ENCODE data around the gene C1orf174. TPM values are rescaled to one million over a fixed set of nuclear protein-coding genes. Genes with fewer than 3 reads are reported as not detected.

The C1orf174 gene
- total RNA-seq, 1 experiment from 2014 or later = 21.1 TPM

DNA sequence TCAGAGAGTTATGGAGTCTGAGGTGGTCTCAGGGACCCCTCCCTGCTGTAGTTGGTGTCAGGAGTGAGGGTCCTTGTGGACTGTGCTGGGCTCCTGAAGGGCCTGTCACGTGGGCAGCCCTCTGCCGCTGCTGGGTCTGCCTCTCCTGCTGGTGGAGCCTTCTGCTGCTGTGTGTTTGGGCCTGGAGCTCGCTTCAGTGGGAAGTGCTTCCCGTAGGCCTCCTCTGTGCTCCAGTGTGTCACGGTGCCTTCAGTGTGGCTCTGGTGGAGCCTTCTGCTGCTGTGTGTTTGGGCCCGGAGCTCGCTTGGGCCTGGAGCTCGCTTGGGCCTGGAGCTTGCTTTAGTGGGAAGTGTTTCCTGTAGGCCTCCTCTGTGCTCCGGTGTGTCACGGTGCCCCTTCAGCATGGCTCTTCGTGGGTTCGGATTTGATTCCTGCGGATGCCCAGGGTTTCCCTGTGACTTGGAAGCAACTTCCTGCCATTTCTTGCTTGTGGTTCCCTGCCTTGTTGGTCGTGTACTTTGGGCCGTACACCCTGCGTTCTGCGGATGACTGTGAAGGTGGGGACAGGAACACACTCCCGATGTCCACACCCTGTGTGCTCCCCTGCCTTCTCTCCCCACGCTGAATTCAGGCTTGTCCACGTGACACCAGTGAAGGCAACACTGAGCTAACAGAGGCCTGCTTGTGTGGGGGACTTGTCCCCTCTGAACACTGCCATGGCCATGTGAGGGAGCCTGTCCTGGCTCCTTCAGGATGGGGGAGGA is 19.5 kb downstream of the C1orf174 start:
- Histone ChIP-seq H4K91ac (ENCODE audit: insufficient read length, low read depth, low read length) (no peak overlapping the region), H3K79me1 (ENCODE audit: insufficient read depth, low read depth, low read length, poor library complexity, severe bottlenecking) (no peaks in the 10 kb centered on the region), H3K4me1 (ENCODE audit: insufficient read depth, low read length) (no peaks in the 10 kb centered on the region), H2AFZ (ENCODE audit: low read length) (no peak overlapping the region), H2BK5ac (ENCODE audit: insufficient read length, low read length) (no peak overlapping the region), H3K18ac (ENCODE audit: insufficient read length, low read depth, low read length) (no peak overlapping the region), H3T11ph (ENCODE audit: low read length) (no peak overlapping the region), H4K20me1 (ENCODE audit: control insufficient read depth, insufficient read depth, insufficient read length) (no peaks in the 10 kb centered on the region), H3K9me3 (ENCODE audit: control insufficient read depth, low read depth, low read length) (peaks cover 8% of the 10 kb centered on the region), H3K23me2 (ENCODE audit: insufficient read length, low read depth, low read length, poor library complexity, severe bottlenecking) (no peaks in the 10 kb centered on the region), H2BK120ac (ENCODE audit: low read depth, low read length, poor library complexity, severe bottlenecking) (no peak overlapping the region), H2BK15ac (ENCODE audit: low read depth, low read length) (no peak overlapping the region), H2BK12ac (ENCODE audit: insufficient read length, low read depth, low read length) (no peak overlapping the region), H3K27ac (ENCODE audit: insufficient read length, low read depth, low read length) (no peak overlapping the region), H3K27me3 (ENCODE audit: insufficient read depth, low read length) (no peaks in the 10 kb centered on the region), H4K5ac (ENCODE audit: insufficient read length, low read depth, low read length) (no peak overlapping the region), H3K79me2 (ENCODE audit: insufficient read depth, low read length) (no peaks in the 10 kb centered on the region), H3K56ac (ENCODE audit: insufficient read length, low read depth, low read length) (no peak overlapping the region), H3K14ac (ENCODE audit: insufficient read depth, low read length) (no peak overlapping the region; the same call in 1 of the 2 replicates), H3K9ac (ENCODE audit: extremely low read depth, insufficient read length, low read length) (no peak overlapping the region), H3K4ac (ENCODE audit: low read depth, low read length) (no peak overlapping the region), H4K8ac (replicated peaks; ENCODE audit: insufficient read length, low read depth, low read length) (no peak overlapping the region), H3K4me2 (ENCODE audit: insufficient read depth, insufficient read length, low read length) (no peak overlapping the region), H3K23ac (ENCODE audit: insufficient read length, low read depth, low read length) (no peak overlapping the region), H2BK20ac (ENCODE audit: low read depth, low read length, poor library complexity, severe bottlenecking) (no peak overlapping the region), H2AK5ac (ENCODE audit: insufficient read length, low read length) (no peak overlapping the region)
- Mint-ChIP-seq H3K27me3 (ENCODE audit: low read depth) (no peaks in the 10 kb centered on the region), H3K4me1 (no peaks in the 10 kb centered on the region), H3K27ac (no peak overlapping the region; a peak in 1 of 7 replicates), H3K9me3 (peaks cover 15 to 16% of the 10 kb centered on the region in 2 experiments), H3K36me3 (ENCODE audit: insufficient read depth in 1 of 3, low read depth in 3 of 3) (peaks cover 16 to 39% (median 17%) of the 10 kb centered on the region in 3 experiments), H3K4me3 (no peak overlapping the region)
- TF ChIP-seq, protein P1, sequence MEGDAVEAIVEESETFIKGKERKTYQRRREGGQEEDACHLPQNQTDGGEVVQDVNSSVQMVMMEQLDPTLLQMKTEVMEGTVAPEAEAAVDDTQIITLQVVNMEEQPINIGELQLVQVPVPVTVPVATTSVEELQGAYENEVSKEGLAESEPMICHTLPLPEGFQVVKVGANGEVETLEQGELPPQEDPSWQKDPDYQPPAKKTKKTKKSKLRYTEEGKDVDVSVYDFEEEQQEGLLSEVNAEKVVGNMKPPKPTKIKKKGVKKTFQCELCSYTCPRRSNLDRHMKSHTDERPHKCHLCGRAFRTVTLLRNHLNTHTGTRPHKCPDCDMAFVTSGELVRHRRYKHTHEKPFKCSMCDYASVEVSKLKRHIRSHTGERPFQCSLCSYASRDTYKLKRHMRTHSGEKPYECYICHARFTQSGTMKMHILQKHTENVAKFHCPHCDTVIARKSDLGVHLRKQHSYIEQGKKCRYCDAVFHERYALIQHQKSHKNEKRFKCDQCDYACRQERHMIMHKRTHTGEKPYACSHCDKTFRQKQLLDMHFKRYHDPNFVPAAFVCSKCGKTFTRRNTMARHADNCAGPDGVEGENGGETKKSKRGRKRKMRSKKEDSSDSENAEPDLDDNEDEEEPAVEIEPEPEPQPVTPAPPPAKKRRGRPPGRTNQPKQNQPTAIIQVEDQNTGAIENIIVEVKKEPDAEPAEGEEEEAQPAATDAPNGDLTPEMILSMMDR (conservative IDR thresholded peaks at IDR 0.05) = no peak
- no CpG with 5 or more reads among the region's 20 CpGs for WGBS (ENCODE audit: extremely low coverage, insufficient read length, low lambda C conversion rate)
- DNase-seq = no peak
